HEK293 (cell line): ENCODE data around the gene VPS13C.

Experiments used
- ATF2 ChIP-seq: fragments of 450-650 bp; formaldehyde crosslinking; IDR thresholded peaks from 2 replicates; pipeline ENCODE4 v1.5.1; 2016; ENCODE audit warnings: missing biosample characterization, missing genetic modification characterization, low read depth
- BCL11A ChIP-seq: fragments of 450-650 bp; formaldehyde crosslinking; IDR thresholded peaks from 2 replicates; pipeline ENCODE4 v1.5.1; 2016; ENCODE audit warnings: low read depth, missing biosample characterization, missing genetic modification characterization
- BCL6B ChIP-seq: fragments of 450-650 bp; formaldehyde crosslinking; IDR thresholded peaks from 2 replicates; pipeline ENCODE4 v1.5.1; 2017; ENCODE audit warnings: missing biosample characterization, missing genetic modification characterization
- CTCF ChIP-seq: fragments of 450-650 bp; formaldehyde crosslinking; IDR thresholded peaks from 2 replicates; pipeline ENCODE4 v1.5.1; 2016; ENCODE audit warnings: missing biosample characterization, missing genetic modification characterization
- FEZF1 ChIP-seq: fragments of 450-650 bp; formaldehyde crosslinking; IDR thresholded peaks from 2 replicates; pipeline ENCODE4 v1.5.1; 2016; ENCODE audit warnings: missing biosample characterization, missing genetic modification characterization
- KLF9 ChIP-seq: fragments of 450-650 bp; formaldehyde crosslinking; IDR thresholded peaks from 2 replicates; pipeline ENCODE4 v1.5.1; 2016; ENCODE audit warnings: missing biosample characterization, missing genetic modification characterization, low read depth
- REST ChIP-seq: fragments of 450-650 bp; formaldehyde crosslinking; IDR thresholded peaks from 2 replicates; pipeline ENCODE4 v1.5.1; 2016; ENCODE audit warnings: missing biosample characterization, missing genetic modification characterization
- ZBTB6 ChIP-seq: fragments of 450-650 bp; formaldehyde crosslinking; IDR thresholded peaks from 2 replicates; pipeline ENCODE4 v1.5.1; 2017; ENCODE audit warnings: missing biosample characterization, missing genetic modification characterization
- ZNF2 ChIP-seq: fragments of 450-650 bp; formaldehyde crosslinking; IDR thresholded peaks from 2 replicates; pipeline ENCODE4 v1.5.1; 2016; ENCODE audit warnings: missing biosample characterization, missing genetic modification characterization
- ZNF416 ChIP-seq: fragments of 450-650 bp; formaldehyde crosslinking; IDR thresholded peaks from 2 replicates; pipeline ENCODE4 v1.5.1; 2016; ENCODE audit warnings: missing biosample characterization, missing genetic modification characterization
- ZNF510 ChIP-seq: fragments of 450-650 bp; formaldehyde crosslinking; IDR thresholded peaks from 2 replicates; pipeline ENCODE4 v1.5.1; 2018; ENCODE audit warnings: mild to moderate bottlenecking, missing genetic modification characterization, missing biosample characterization; ENCODE audit not compliant: insufficient replicate concordance
- ZNF792 ChIP-seq: fragments of 450-650 bp; formaldehyde crosslinking; IDR thresholded peaks from 2 replicates; pipeline ENCODE4 v1.5.1; 2016; ENCODE audit warnings: missing biosample characterization, missing genetic modification characterization

- TF ChIP-seq CTCF (tag by site-specific recombination) (no peak), KLF9 (no peak), ZNF2 (no peak), ATF2 (tag by site-specific recombination) (no peak), REST (tag by site-specific recombination) (no peak), FEZF1 (tag by site-specific recombination) (no peak), ZNF792 (no peak), ZNF416 (tag by site-specific recombination) (no peak), BCL6B (no peak), ZBTB6 (no peak), ZNF510 (tag by site-specific recombination) (no peak), BCL11A (tag by site-specific recombination) (no peak)
Observed at GRCh38 chr15:61812476-61812875, 247.8 kb downstream of the VPS13C start.
